Coronary artery (tissue), 2 donors: Measurements from ENCODE around the gene ZNF547.

Experiments
- DNase-seq: peaks from one replicate; pipeline ENCODE4 v3.0.0-alpha.2; 2017; ENCODE audit warnings: low spot score
- H3K27ac ChIP-seq, 2 donors: fragments of 200-600 bp; sonication (generic); one replicate each; pipeline ENCODE4 v1.5.1; 2016 to 2019
- H3K4me3 ChIP-seq: fragments of 200-600 bp; sonication (generic); 2 replicates; pipeline ENCODE4 v1.5.1; 2016; ENCODE audit warnings: mild to moderate bottlenecking, moderate library complexity
- TF ChIP-seq, protein P1 (sequence below): fragments of 200-600 bp; sonication (generic); IDR thresholded peaks from one replicate; pipeline ENCODE4 v1.5.1; 2019; ENCODE audit warnings: antibody characterized with exemption

Gene ZNF547

DNA sequence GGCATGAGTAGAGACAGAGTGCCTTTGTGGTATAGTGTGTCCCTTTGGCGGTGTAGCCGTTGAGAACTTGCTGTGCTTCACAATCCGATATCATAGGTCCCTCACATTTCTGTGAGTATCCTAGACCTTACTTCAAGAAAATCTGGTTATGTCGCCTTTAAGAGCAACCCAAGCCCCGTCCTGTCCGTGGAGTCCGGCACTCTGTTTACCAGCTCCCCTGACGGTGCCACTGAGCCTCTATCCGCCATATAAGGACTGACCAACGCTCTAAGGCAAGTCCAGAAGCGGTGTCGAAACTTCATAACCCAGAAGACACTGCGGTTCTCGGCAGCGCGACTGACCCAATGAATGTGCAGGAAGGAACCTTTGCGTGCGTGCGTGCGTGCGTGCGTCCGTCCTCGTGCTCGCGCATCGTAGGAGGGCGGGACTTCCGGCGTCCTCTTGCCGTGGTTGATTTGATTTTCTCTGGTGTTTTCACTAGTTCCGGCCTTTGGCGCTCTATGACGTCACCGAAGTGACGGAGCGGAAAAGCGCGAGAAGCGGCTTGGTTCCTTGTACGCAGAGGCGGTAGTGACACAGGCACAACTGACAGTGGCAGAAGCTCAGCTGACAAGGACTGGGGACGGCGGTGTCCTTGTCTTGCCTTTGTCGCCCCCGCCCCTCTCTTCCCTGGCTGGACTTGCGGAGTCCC, at the start of gene ZNF547, which contains the start of gene TRAPPC2B:
ZNF547 (plus strand) TSS at position 555 of the 691 bp plus-strand sequence. CDS start 5,005 bp downstream, outside the sequence.
TRAPPC2B (plus strand) TSS at position 555 of the 691 bp plus-strand sequence. CDS start 1,283 bp downstream, outside the sequence.
- peak within 1 kb of the TSS; percentile 96 for H3K4me3 ChIP-seq
- TF ChIP-seq, protein P1, sequence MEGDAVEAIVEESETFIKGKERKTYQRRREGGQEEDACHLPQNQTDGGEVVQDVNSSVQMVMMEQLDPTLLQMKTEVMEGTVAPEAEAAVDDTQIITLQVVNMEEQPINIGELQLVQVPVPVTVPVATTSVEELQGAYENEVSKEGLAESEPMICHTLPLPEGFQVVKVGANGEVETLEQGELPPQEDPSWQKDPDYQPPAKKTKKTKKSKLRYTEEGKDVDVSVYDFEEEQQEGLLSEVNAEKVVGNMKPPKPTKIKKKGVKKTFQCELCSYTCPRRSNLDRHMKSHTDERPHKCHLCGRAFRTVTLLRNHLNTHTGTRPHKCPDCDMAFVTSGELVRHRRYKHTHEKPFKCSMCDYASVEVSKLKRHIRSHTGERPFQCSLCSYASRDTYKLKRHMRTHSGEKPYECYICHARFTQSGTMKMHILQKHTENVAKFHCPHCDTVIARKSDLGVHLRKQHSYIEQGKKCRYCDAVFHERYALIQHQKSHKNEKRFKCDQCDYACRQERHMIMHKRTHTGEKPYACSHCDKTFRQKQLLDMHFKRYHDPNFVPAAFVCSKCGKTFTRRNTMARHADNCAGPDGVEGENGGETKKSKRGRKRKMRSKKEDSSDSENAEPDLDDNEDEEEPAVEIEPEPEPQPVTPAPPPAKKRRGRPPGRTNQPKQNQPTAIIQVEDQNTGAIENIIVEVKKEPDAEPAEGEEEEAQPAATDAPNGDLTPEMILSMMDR: no peak
- peak; percentile 100 for DNase-seq

DNA sequence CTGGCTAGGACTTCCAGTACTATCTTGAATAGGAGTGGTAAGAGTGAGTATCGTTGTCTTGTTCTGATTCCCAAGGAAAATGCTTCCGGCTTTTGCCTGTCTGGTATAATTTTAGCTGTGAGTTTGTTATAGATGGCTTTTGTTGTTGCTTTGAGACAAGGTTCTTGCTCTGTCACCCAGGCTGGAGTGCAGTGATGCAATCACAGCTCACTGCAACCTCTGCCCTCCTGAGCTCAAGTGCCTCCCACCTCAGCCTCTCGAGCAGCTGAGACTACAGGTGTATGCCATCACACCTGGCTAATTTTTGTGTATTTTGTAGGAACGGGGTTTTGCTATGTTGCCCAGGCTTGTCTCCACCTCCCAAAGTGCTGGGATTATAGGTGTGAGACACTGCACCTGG, 49.2 kb upstream of the ZNF547 start:
- TF ChIP-seq, protein P1: no peak
- H3K4me3 ChIP-seq: no peak overlapping the region
- H3K27ac ChIP-seq: no peak overlapping the region
- DNase-seq: no peak

More for the DNA sequence above, at the start of gene ZNF547, which contains the start of gene TRAPPC2B:
- H3K27ac ChIP-seq: peak within 1 kb of the TSS; percentile 92 to 98

DNA sequence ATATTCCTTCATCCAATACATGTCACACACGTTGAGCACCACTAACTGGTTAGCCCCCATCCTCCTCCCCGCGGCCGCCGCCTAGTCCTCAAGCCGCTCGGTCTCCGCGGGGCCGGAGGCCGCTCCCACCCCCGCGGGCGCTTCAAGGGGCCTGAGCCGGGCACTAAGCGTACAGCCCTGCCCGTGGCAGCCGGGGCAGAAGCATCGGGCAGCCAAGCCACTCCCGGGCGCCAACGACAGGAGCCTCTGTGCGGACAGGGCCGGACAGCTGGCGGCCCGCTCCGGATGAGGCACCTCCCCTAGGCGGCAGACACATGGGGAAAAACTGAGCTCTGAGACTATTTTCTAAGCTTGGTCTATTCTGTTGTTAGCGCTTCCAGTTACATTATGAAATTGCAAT, 45.8 kb upstream of the ZNF547 start:
- DNase-seq: no peak
- Histone ChIP-seq H3K27ac (no peak overlapping the region), H3K4me3 (peak overlapping the region; percentile 52)
- TF ChIP-seq, protein P1: no peak

DNA sequence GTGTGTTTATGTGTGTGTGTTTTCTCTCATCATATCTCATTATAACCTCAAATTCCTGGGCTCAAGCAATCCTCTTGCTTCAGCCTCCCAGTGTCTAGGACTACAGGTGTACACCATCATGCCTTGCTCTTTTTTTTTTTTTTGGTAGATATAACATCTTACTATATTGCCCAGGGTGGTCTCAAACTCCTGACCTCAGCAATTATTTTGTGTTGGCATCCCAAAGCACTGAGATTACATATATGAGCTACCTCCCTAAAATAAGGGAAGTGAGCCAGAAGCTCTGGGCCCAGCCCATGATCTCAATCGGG, 43.5 kb upstream of the ZNF547 start:
- TF ChIP-seq, protein P1: no peak
- no peak for DNase-seq
- Histone ChIP-seq H3K4me3 (peak overlapping the region; percentile 80), H3K27ac (peak overlapping the region; percentile 91)

DNA sequence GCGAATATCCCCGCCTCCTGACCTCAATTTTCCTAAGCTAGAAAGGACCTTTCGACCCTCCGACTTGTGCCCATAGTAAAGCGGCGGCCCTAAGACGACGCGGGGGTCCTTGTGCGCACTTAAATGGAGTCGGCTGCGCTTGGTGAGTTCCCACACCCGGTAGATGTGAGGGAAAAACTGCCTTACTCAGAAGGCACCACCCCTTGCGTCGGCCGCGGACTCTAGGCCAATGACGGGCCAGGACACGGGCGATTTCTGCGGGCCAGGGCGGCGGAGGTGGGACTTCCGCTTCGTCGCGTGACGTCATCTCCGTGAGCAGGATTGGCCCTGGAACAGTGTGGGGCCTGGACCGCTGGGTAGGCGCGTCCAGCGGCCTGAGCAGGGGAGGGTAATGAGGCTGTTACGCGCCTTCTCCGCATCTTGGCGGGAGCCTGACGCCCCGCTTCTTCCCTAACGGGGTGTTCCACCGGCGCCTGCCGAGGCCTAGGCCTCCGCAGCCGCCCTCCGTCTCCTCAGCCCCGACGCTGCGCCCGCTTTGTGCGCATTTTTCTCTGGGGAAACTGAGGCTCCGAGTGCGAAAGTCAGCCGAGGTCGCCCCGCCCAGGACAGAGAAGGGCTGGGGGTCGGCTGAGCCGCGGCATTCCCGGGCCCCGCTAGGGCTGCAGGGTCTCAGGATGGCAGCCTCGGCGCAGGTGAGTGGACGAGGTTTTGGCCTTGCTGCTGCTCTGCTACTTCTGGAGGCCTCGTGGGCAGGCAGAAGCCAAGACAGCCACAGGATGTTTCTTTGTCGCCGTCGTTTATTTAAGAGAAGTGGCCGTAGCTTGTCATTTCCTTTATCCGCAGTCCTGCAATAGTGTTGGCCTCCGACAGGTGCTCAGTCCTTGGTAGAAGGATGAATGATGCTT, 42.9 kb upstream of the ZNF547 start, which contains the start of gene ZNF543:
ZNF543 (plus strand) TSS at position 293 of the 905 bp plus-strand sequence; CDS start at position 675, 382 bp downstream.
- TF ChIP-seq, protein P1: no peak
- Histone ChIP-seq H3K27ac (peak within 1 kb of the TSS; percentile 91), H3K4me3 (peak within 1 kb of the TSS; percentile 80)
- DNase-seq: peak; percentile 97

DNA sequence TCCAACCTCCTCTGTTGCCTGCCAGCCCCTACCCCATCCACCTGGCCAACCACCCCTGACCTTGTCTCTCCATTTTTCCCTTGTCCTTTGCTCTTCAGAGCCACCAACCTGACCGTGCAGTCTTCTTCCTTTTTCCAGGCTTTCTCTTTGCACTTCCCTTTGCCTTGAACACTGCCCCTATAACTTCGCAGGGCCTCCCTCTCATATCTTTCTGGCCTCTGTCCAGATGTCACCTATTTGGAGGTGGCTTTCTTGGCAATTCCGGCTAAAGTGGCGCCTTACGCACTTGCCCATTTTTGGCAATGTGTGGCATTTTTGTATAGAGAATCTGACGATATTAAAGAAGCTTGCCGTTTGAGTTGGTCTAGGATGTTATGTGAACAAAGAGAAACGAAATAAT, 42.2 kb upstream of the ZNF547 start:
- DNase-seq: no peak
- H3K27ac ChIP-seq: peak overlapping the region; percentile 91
- peak overlapping the region; percentile 80 for H3K4me3 ChIP-seq
- TF ChIP-seq, protein P1: no peak
